ENCODE results near the gene PAK2.
"Not testable (repeated sequence)": the region's sequence is repeated elsewhere in the genome, so short reads cannot be mapped to it uniquely, and the experiment has no call there.

PAK2 gene

GRCh38 chr3:196849180-196849741, 109.6 kb downstream of the PAK2 start:
- DNase-seq: no peak

- DNase-seq: not testable (repeated sequence)
These were observed 123.3 kb downstream of the PAK2 start for GRCh38 chr3:196863000-196863399.

- DNase-seq: no peak
These were observed 127.5 kb downstream of the PAK2 start for GRCh38 chr3:196867155-196867506.

- peak; percentile 89 for DNase-seq
These were observed 128.0 kb downstream of the PAK2 start, which contains the start of gene SENP5 for GRCh38 chr3:196867507-196868296. SENP5 (plus strand) TSS chr3:196867920; CDS start chr3:196885182, 17,262 bp downstream.

GRCh38 chr3:196868297-196868661, 128.6 kb downstream of the PAK2 start:
- DNase-seq: peak; percentile 43

GRCh38 chr3:196872316-196872715, 132.7 kb downstream of the PAK2 start:
- DNase-seq: no peak

- not testable (repeated sequence) for DNase-seq
These were observed 134.9 kb downstream of the PAK2 start for GRCh38 chr3:196874511-196875094.

- no peak for DNase-seq
These were observed 135.6 kb downstream of the PAK2 start for GRCh38 chr3:196875258-196875657.

Measured in hematopoietic multipotent progenitor cell treated with erythropoietin and hydrocortisone succinate and interleukin-3 and kit ligand, for 8 days (in vitro differentiated cells).